Activated CD8-positive, alpha-beta T cell treated with anti-CD3 and anti-CD28 coated beads for 36 hours (primary cell): Measurements from ENCODE around the gene CHCHD3. TPM values are rescaled to one million over a fixed set of nuclear protein-coding genes. Genes with fewer than 3 reads are reported as not detected.

Experiments used
- ATAC-seq: fragments of 200-7000 bp; cut with Tn5 transposase; one replicate; pipeline ENCODE4 v1.10.0; 2021; ENCODE audit warnings: mild to moderate bottlenecking, moderate library complexity
- CTCF ChIA-PET: fragments of 350-600 bp; sonication (Branson Sonifier 250); formaldehyde crosslinking; loops from one replicate; lab custom pipeline; 2021; ENCODE audit warnings: antibody characterized with exemption; lab: Charles Lee
- POLR2A ChIA-PET: fragments of 350-600 bp; sonication (Branson Sonifier 250); formaldehyde crosslinking; loops from one replicate; lab custom pipeline; 2021; ENCODE audit warnings: antibody characterized with exemption; lab: Charles Lee
- DNase-seq: peaks from one replicate; pipeline ENCODE4 v3.0.0-alpha.2; 2020
- H3K27ac Mint-ChIP-seq: one replicate; pipeline ENCODE4 v1.8.0; 2021; ENCODE audit warnings: mild to moderate bottlenecking, mixed read lengths
- H3K27me3 Mint-ChIP-seq: one replicate; pipeline ENCODE4 v1.8.0; 2021; ENCODE audit warnings: mixed read lengths
- H3K36me3 Mint-ChIP-seq: one replicate; pipeline ENCODE4 v1.8.0; 2021; ENCODE audit warnings: low read depth, mixed read lengths
- H3K4me1 Mint-ChIP-seq: one replicate; pipeline ENCODE4 v1.8.0; 2021; ENCODE audit warnings: low read depth, mixed read lengths
- H3K4me3 Mint-ChIP-seq: one replicate; pipeline ENCODE4 v1.8.0; 2021; ENCODE audit warnings: mild to moderate bottlenecking, moderate library complexity, mixed read lengths
- H3K9me3 Mint-ChIP-seq: one replicate; pipeline ENCODE4 v1.8.0; 2021; ENCODE audit warnings: mixed read lengths
- CTCF ChIP-seq: fragments of 200-600 bp; IDR thresholded peaks from one replicate; pipeline ENCODE4 v1.8.0; 2022; ENCODE audit warnings: antibody characterized with exemption, mild to moderate bottlenecking
- intact Hi-C: fragments of 100-400 bp; cut with micrococcal nuclease; formaldehyde crosslinking; loops from one replicate; pipeline ENCODE4 v1.10.0; 2022
- total RNA-seq, 2 experiments: library from RNA; stranded (reverse); gene quantifications; one replicate each; pipeline ENCODE4 v1.2.3, GENCODE V29; 2021

CHCHD3 gene
- total RNA-seq, 2 experiments from 2014 or later = 61.4 to 63.4 TPM

GRCh38 chr7:133053321-133053891, 28.5 kb downstream of the CHCHD3 start:
- intact Hi-C loops = no loop called here
- ATAC-seq = no peak
- POLR2A ChIA-PET = no interaction called here
- Mint-ChIP-seq H3K27me3 (no peaks in the 10 kb centered on the region), H3K9me3 (no peaks in the 10 kb centered on the region), H3K4me3 (no peak overlapping the region), H3K36me3 (no peaks in the 10 kb centered on the region), H3K27ac (no peak overlapping the region), H3K4me1 (peaks cover 24% of the 10 kb centered on the region)
- DNase-seq = no peak
- TF ChIP-seq CTCF = no peak
- CTCF ChIA-PET = no interaction called here

GRCh38 chr7:133052826-133053225, 29.1 kb downstream of the CHCHD3 start:
- no peak for ATAC-seq
- ChIA-PET CTCF (interaction anchor here (1.1 to 1.5 kb wide), 2 partner anchors 10 to 20 kb away, joined by 3 to 4 read pairs; no protein-coding TSS in a partner anchor), POLR2A (no interaction called here)
- Mint-ChIP-seq H3K4me1 (peaks cover 24% of the 10 kb centered on the region), H3K36me3 (peaks cover 2% of the 10 kb centered on the region), H3K27ac (no peak overlapping the region), H3K4me3 (no peak overlapping the region), H3K9me3 (no peaks in the 10 kb centered on the region), H3K27me3 (no peaks in the 10 kb centered on the region)
- no peak for TF ChIP-seq CTCF
- no peak for DNase-seq
- intact Hi-C loops = no loop called here

GRCh38 chr7:133052401-133052756, 29.5 kb downstream of the CHCHD3 start:
- CTCF ChIA-PET = interaction anchor here (1.1 to 1.5 kb wide), 2 partner anchors 10 to 19 kb away, joined by 3 to 4 read pairs; no protein-coding TSS in a partner anchor
- no peaks in the 10 kb centered on the region for H3K9me3 Mint-ChIP-seq

GRCh38 chr7:133051719-133052400, 30.0 kb downstream of the CHCHD3 start:
- H3K4me1 Mint-ChIP-seq = peaks cover 22% of the 10 kb centered on the region
- peaks cover 6% of the 10 kb centered on the region for H3K36me3 Mint-ChIP-seq
- H3K9me3 Mint-ChIP-seq = no peaks in the 10 kb centered on the region
- H3K27ac Mint-ChIP-seq = no peak overlapping the region
- ChIA-PET POLR2A (interaction anchor here (0.6 kb wide), 1 partner anchor 16 kb away, joined by 3 read pairs; no protein-coding TSS in a partner anchor), CTCF (interaction anchor here (1.1 to 1.5 kb wide), 2 partner anchors 9 to 19 kb away, joined by 3 to 4 read pairs; no protein-coding TSS in a partner anchor)
- no peaks in the 10 kb centered on the region for H3K27me3 Mint-ChIP-seq
- no peak for TF ChIP-seq CTCF
- ATAC-seq = no peak
- no peak for DNase-seq
- H3K4me3 Mint-ChIP-seq = no peak overlapping the region
- intact Hi-C loops = no loop called here

More at GRCh38 chr7:133052401-133052756, 29.5 kb downstream of the CHCHD3 start:
- H3K4me3 Mint-ChIP-seq = no peak overlapping the region
- no peak overlapping the region for H3K27ac Mint-ChIP-seq
- H3K4me1 Mint-ChIP-seq = peaks cover 24% of the 10 kb centered on the region
- TF ChIP-seq CTCF = no peak
- POLR2A ChIA-PET = no interaction called here
- ATAC-seq = no peak
- intact Hi-C loops = no loop called here
- H3K36me3 Mint-ChIP-seq = peaks cover 2% of the 10 kb centered on the region
- H3K27me3 Mint-ChIP-seq = no peaks in the 10 kb centered on the region
- no peak for DNase-seq

- Mint-ChIP-seq H3K36me3 (peaks cover 9% of the 10 kb centered on the region), H3K4me3 (no peak overlapping the region), H3K9me3 (no peaks in the 10 kb centered on the region), H3K4me1 (peaks cover 20% of the 10 kb centered on the region), H3K27ac (no peak overlapping the region), H3K27me3 (no peaks in the 10 kb centered on the region)
- ChIA-PET CTCF (interaction anchor here (1.5 kb wide), 1 partner anchor 8 kb away, joined by 3 read pairs; no protein-coding TSS in a partner anchor), POLR2A (interaction anchor here (0.6 kb wide), 1 partner anchor 17 kb away, joined by 3 read pairs; no protein-coding TSS in a partner anchor)
- no peak for ATAC-seq
- DNase-seq = no peak
- intact Hi-C loops = no loop called here
- TF ChIP-seq CTCF = no peak
These were observed 30.8 kb downstream of the CHCHD3 start for GRCh38 chr7:133051066-133051465.
